Endodermal cell (in vitro differentiated cells): ENCODE data around the gene GPC3. TPM values are rescaled to one million over a fixed set of nuclear protein-coding genes. Genes with fewer than 3 reads are reported as not detected.

ENCODE experiments used
- DNase-seq: peaks from one replicate; pipeline ENCODE4 v3.0.0-alpha.2; 2017
- H3K27ac ChIP-seq: 2 replicates; pipeline ENCODE4 v1.5.1; 2013; ENCODE audit warnings: mild to moderate bottlenecking, low read depth, low read length, moderate library complexity
- H3K27me3 ChIP-seq: 2 replicates; pipeline ENCODE4 v1.6.1; 2013; ENCODE audit warnings: mild to moderate bottlenecking, low read length, moderate library complexity; ENCODE audit not compliant: insufficient read depth, control insufficient read depth, poor library complexity, severe bottlenecking
- H3K36me3 ChIP-seq: 2 replicates; pipeline ENCODE4 v1.7.0; 2013; ENCODE audit warnings: mild to moderate bottlenecking, low read length, moderate library complexity; ENCODE audit not compliant: control insufficient read depth, insufficient read depth
- H3K4me1 ChIP-seq: one replicate; pipeline ENCODE4 v1.7.0; 2013; ENCODE audit warnings: low read length; ENCODE audit not compliant: control insufficient read depth, insufficient read depth
- H3K4me3 ChIP-seq: 2 replicates; pipeline ENCODE4 v1.5.1; 2013; ENCODE audit warnings: mild to moderate bottlenecking, low read length, moderate library complexity
- H3K9ac ChIP-seq: 2 replicates; pipeline ENCODE4 v1.6.1; 2013; ENCODE audit warnings: mild to moderate bottlenecking, low read length, moderate library complexity; ENCODE audit not compliant: poor library complexity, severe bottlenecking; ENCODE audit errors: extremely low read depth
- H3K9me3 ChIP-seq: 2 replicates; pipeline ENCODE4 v1.6.1; 2013; ENCODE audit warnings: mild to moderate bottlenecking, low read length, moderate library complexity; ENCODE audit not compliant: control insufficient read depth
- H3K27ac Mint-ChIP-seq: 2 replicates; pipeline ENCODE4 v1.8.0; 2020; ENCODE audit warnings: mixed read lengths
- H3K27me3 Mint-ChIP-seq: 2 replicates; pipeline ENCODE4 v1.8.0; 2021; ENCODE audit warnings: mild to moderate bottlenecking, mixed read lengths; ENCODE audit not compliant: insufficient read depth
- H3K36me3 Mint-ChIP-seq: 2 replicates; pipeline ENCODE4 v1.8.0; 2020; ENCODE audit warnings: low read depth, mixed read lengths
- H3K4me1 Mint-ChIP-seq: 2 replicates; pipeline ENCODE4 v1.8.0; 2020; ENCODE audit warnings: mixed read lengths
- H3K4me3 Mint-ChIP-seq: 2 replicates; pipeline ENCODE4 v1.8.0; 2020; ENCODE audit warnings: mild to moderate bottlenecking, moderate library complexity, mixed read lengths
- H3K9me3 Mint-ChIP-seq: 2 replicates; pipeline ENCODE4 v1.8.0; 2020; ENCODE audit warnings: mild to moderate bottlenecking, mixed read lengths
- CTCF ChIP-seq: fragments of 200-600 bp; sonication (generic); conservative IDR thresholded peaks from 2 replicates; pipeline ENCODE4 v1.5.0; 2021; ENCODE audit warnings: antibody characterized with exemption, mild to moderate bottlenecking
- WGBS, 2 experiments: methylation state at CpG; one replicate each; pipeline versions ENCODE4 v1.1.5 to v1.1.7; 2013; ENCODE audit warnings: missing lambda C conversion rate in 2 of 2, mixed read lengths in 1 of 2; ENCODE audit not compliant: insufficient coverage in 1 of 2, insufficient read length in 1 of 2; 5-methylcytosine and 5-hydroxymethylcytosine counted together
- total RNA-seq, 2 donors: library from RNA; stranded (reverse); fragmentation: NEBNext Ultra II Directional in 1 of 2; extraction: Animal tissue kit (Norgen Biotek cat#: 25700) in 1 of 2; gene quantifications; 2 replicates in 1 of 2; 3 replicates in 1 of 2; pipeline ENCODE4 v1.2.1, GENCODE V29; 2021

The GPC3 gene
- total RNA-seq, 2 donors from 2014 or later = 39.5 to 125 TPM

DNA sequence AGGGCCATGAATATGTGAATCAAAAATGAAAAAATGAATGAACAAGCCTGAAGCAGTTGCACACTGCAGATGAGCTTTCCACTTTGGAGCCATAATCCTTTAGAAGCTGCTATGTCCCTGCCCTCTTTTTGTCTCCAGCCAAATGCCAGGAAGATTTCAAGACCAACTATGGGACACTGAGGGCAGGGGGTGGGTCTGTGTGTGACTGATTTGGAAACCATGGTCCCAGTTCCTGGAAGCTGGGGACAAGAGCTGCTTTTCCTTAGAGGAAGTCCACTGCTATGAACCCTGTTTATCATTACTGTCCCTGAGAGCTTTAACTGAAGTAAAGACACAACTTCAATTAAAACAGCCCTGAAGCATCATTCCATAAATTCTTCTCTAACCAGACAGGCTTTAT lies 416.2 kb downstream of the GPC3 start:
- Mint-ChIP-seq H3K36me3 (peaks cover 12% of the 10 kb centered on the region), H3K27ac (no peak overlapping the region), H3K4me1 (no peaks in the 10 kb centered on the region), H3K4me3 (no peak overlapping the region), H3K9me3 (peaks cover 7% of the 10 kb centered on the region), H3K27me3 (no peaks in the 10 kb centered on the region)
- H3K9ac ChIP-seq = no peak overlapping the region
- no peaks in the 10 kb centered on the region for H3K4me1 ChIP-seq
- no peak for TF ChIP-seq CTCF
- no peaks in the 10 kb centered on the region for H3K27me3 ChIP-seq
- no peak overlapping the region for H3K4me3 ChIP-seq
- no peak for DNase-seq
- no peak overlapping the region for H3K27ac ChIP-seq
- no peaks in the 10 kb centered on the region for H3K9me3 ChIP-seq
- no peaks in the 10 kb centered on the region for H3K36me3 ChIP-seq

DNA sequence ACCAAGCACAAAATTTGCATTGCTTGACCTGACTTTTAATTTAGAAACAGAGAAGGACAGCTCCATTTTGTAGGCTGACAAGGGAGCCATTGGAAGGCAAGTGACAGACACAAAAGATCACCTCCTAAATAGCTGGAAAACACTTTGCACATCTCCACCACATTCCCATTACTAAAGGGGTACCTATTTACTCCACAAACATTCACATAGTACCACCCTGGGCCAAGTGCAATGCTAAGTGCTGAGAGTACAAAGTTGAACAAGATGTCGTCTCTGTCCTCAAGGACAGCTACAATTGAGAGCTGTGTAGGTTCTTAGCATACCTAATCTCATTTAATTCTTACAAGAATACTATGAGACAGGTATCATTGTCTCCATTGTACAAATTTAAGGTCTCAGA lies 417.3 kb downstream of the GPC3 start:
- no peaks in the 10 kb centered on the region for H3K4me1 Mint-ChIP-seq
- DNase-seq = no peak
- no peak overlapping the region for H3K4me3 Mint-ChIP-seq
- Histone ChIP-seq H3K27ac (no peak overlapping the region), H3K4me3 (no peak overlapping the region), H3K9me3 (no peaks in the 10 kb centered on the region), H3K27me3 (no peaks in the 10 kb centered on the region), H3K9ac (no peak overlapping the region), H3K36me3 (no peaks in the 10 kb centered on the region), H3K4me1 (no peaks in the 10 kb centered on the region)
- H3K9me3 Mint-ChIP-seq = peaks cover 7% of the 10 kb centered on the region
- WGBS, 2 experiments = 0% methylated on average over 1 of the region's 1 CpG; no CpG with 5 or more reads in 1 of the 2 experiments
- H3K36me3 Mint-ChIP-seq = peaks cover 8% of the 10 kb centered on the region
- no peak for TF ChIP-seq CTCF
- H3K27ac Mint-ChIP-seq = no peak overlapping the region
- no peaks in the 10 kb centered on the region for H3K27me3 Mint-ChIP-seq

DNA sequence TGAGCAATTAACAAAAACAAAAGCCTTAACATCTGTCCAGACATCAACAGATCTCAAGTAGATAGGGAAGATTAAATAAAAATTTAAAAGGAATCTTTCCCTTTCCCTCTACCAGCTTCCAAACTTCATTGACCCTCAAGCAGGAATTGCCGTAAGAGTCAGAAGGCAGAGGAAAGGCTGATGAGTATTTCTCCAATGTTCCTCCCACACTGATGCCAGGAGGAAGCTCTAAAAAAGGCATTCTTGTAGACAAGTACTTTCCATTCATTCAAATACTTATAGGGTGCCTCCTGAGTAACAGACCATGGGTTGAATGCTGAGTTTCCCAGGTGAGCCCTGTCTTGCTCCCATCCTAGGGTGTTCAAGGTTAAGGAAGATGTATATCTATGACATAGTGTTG lies 418.5 kb downstream of the GPC3 start:
- Histone ChIP-seq H3K4me1 (no peaks in the 10 kb centered on the region), H3K4me3 (no peak overlapping the region), H3K9me3 (no peaks in the 10 kb centered on the region), H3K36me3 (no peaks in the 10 kb centered on the region), H3K27me3 (no peaks in the 10 kb centered on the region), H3K9ac (no peak overlapping the region), H3K27ac (no peak overlapping the region)
- no peaks in the 10 kb centered on the region for H3K4me1 Mint-ChIP-seq
- no peak for DNase-seq
- no peak overlapping the region for H3K27ac Mint-ChIP-seq
- H3K36me3 Mint-ChIP-seq = peaks cover 2% of the 10 kb centered on the region
- no peaks in the 10 kb centered on the region for H3K27me3 Mint-ChIP-seq
- no peaks in the 10 kb centered on the region for H3K9me3 Mint-ChIP-seq
- 60% methylated on average over 1 of the region's 1 CpG; no CpG with 5 or more reads in 1 of the 2 experiments for WGBS, 2 experiments
- no peak for TF ChIP-seq CTCF
- H3K4me3 Mint-ChIP-seq = no peak overlapping the region
